ENCODE results near the gene PARD3.

DNA sequence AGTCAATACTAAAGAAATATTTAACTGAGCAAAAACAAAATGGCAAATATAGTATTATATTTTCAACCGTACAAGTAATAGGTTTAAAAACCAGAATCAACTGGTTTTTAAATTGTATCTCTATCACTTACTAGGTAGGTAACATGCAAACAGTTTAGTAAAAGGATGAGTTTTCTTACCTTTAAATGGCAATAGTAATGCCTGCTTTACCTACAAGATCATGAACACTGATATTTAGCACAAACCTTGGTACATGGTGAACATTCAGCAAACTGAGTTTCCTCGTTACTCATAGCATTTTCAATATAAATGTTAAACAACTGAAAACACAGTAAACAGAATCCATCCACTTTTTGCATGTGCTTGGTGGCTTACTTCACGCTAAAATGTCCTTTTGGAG, 389.1 kb downstream of the PARD3 start:
- TF ChIP-seq POLR2AphosphoS5 (IDR thresholded peaks at IDR 0.05) (no peak), POLR2A (IDR thresholded peaks at IDR 0.05) (no peak), EP300 (IDR thresholded peaks at IDR 0.05) (no peak)
- TF ChIP-seq, protein P1, sequence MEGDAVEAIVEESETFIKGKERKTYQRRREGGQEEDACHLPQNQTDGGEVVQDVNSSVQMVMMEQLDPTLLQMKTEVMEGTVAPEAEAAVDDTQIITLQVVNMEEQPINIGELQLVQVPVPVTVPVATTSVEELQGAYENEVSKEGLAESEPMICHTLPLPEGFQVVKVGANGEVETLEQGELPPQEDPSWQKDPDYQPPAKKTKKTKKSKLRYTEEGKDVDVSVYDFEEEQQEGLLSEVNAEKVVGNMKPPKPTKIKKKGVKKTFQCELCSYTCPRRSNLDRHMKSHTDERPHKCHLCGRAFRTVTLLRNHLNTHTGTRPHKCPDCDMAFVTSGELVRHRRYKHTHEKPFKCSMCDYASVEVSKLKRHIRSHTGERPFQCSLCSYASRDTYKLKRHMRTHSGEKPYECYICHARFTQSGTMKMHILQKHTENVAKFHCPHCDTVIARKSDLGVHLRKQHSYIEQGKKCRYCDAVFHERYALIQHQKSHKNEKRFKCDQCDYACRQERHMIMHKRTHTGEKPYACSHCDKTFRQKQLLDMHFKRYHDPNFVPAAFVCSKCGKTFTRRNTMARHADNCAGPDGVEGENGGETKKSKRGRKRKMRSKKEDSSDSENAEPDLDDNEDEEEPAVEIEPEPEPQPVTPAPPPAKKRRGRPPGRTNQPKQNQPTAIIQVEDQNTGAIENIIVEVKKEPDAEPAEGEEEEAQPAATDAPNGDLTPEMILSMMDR (IDR thresholded peaks at IDR 0.05) = no peak
